ENCODE data around the gene EFR3B.
"Not testable (repeated sequence)": the region's sequence is repeated elsewhere in the genome, so short reads cannot be mapped to it uniquely, and the experiment has no call there.

The EFR3B gene, protein sequence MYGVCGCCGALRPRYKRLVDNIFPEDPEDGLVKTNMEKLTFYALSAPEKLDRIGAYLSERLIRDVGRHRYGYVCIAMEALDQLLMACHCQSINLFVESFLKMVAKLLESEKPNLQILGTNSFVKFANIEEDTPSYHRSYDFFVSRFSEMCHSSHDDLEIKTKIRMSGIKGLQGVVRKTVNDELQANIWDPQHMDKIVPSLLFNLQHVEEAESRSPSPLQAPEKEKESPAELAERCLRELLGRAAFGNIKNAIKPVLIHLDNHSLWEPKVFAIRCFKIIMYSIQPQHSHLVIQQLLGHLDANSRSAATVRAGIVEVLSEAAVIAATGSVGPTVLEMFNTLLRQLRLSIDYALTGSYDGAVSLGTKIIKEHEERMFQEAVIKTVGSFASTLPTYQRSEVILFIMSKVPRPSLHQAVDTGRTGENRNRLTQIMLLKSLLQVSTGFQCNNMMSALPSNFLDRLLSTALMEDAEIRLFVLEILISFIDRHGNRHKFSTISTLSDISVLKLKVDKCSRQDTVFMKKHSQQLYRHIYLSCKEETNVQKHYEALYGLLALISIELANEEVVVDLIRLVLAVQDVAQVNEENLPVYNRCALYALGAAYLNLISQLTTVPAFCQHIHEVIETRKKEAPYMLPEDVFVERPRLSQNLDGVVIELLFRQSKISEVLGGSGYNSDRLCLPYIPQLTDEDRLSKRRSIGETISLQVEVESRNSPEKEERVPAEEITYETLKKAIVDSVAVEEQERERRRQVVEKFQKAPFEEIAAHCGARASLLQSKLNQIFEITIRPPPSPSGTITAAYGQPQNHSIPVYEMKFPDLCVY

DNA sequence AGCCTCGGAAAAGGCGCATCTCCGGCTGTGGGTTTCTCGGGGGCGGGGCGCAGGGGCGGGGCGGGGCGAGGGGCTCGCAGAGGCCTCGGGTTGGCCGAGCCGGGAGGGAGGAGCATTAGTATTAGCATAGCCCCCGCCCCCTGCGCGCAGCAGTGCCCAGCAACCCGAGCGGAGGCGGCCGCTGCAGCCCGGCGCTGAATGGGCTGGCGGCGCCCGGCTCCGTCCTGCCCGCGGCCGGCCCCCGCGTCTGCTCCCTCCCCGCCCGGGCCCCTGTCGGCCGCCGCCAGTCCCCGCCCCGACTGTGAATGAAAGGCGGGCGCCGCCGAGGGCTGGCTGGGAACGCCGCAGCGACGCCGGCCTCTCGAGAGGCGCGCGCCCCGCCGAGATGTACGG, at the start of gene EFR3B:
Gene EFR3B (plus strand): TSS at position 149 of the 393 bp plus-strand sequence. CDS start 237 bp downstream, at position 386.
- TF ChIP-seq, protein P1, sequence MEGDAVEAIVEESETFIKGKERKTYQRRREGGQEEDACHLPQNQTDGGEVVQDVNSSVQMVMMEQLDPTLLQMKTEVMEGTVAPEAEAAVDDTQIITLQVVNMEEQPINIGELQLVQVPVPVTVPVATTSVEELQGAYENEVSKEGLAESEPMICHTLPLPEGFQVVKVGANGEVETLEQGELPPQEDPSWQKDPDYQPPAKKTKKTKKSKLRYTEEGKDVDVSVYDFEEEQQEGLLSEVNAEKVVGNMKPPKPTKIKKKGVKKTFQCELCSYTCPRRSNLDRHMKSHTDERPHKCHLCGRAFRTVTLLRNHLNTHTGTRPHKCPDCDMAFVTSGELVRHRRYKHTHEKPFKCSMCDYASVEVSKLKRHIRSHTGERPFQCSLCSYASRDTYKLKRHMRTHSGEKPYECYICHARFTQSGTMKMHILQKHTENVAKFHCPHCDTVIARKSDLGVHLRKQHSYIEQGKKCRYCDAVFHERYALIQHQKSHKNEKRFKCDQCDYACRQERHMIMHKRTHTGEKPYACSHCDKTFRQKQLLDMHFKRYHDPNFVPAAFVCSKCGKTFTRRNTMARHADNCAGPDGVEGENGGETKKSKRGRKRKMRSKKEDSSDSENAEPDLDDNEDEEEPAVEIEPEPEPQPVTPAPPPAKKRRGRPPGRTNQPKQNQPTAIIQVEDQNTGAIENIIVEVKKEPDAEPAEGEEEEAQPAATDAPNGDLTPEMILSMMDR (IDR thresholded peaks at IDR 0.05; ENCODE audit: borderline replicate concordance, control extremely low read depth, extremely low read depth, insufficient read depth, missing control alignments): no peak
- DNase-seq (ENCODE audit: low spot score): peak; percentile 98
- in situ Hi-C loops (cut with MboI; ENCODE audit: low sequenced_read_pairs, unreplicated experiment): no loop called here

DNA sequence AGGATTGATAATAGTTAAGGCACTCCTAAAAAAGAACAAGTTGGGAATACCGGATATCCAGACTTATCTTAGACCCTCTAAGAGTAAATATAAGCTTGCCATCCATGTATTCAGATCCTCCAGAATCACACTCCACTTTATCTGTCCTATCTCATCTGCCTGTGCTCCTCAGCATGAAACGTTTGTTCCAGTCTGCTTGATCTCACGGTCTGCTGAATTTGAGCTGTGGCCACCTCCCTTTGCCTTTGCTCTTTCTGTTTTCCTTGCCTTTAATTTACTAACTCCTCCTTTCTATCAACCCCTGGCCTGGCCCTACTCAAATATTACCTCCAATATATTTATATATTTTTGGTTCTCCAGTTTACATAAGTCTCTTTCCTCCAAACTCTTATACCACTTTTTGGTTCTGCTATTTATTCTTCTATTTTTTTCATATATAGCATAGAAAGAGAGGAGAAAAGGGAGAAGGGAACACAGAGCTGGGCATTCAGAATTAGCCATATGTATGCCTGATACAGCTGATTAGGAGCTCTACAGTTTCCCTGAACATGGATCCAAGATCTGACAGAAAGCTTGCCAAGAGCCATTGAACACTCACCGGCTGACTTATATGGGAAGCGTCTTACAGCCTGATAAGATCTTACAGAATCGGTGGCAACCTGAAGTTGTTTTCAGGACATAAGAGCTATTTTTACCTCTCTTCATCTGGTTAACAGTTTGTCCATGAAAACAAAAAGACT, 48.3 kb upstream of the EFR3B start:
- TF ChIP-seq, protein P1 (IDR thresholded peaks at IDR 0.05; ENCODE audit: borderline replicate concordance, control extremely low read depth, extremely low read depth, insufficient read depth, missing control alignments): no peak
- in situ Hi-C loops (cut with MboI; ENCODE audit: low sequenced_read_pairs, unreplicated experiment): no loop called here
- DNase-seq (ENCODE audit: low spot score): no peak

DNA sequence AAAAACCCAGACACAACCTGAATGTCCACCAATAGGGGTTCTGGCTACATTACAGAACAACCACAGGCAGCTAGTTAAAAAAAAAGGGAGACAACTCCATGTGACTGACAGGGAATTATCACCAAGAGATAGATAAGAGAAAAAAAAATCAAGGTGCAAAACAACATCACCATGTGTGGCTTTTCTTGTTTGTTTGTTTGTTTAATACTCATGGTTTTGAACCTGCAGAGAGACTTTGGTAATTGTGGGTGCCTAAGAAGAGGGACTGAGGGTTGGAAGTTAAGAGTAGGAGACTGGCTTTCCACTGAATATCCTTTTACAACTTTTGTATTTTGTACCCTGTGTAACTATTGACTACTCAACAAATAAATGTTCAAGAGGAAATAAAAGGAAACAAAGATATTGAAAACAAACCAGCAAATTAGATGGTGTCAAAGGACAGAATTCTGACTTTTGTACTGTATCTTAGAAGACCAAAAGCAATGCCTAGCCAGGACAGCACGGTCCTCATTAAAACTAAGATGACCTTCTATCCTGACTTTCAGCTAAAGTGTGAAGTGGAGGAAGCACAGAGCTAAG, 47.6 kb upstream of the EFR3B start:
- TF ChIP-seq, protein P1 (IDR thresholded peaks at IDR 0.05; ENCODE audit: borderline replicate concordance, control extremely low read depth, extremely low read depth, insufficient read depth, missing control alignments): no peak
- DNase-seq (ENCODE audit: low spot score): no peak
- in situ Hi-C loops (cut with MboI; ENCODE audit: low sequenced_read_pairs, unreplicated experiment): no loop called here

DNA sequence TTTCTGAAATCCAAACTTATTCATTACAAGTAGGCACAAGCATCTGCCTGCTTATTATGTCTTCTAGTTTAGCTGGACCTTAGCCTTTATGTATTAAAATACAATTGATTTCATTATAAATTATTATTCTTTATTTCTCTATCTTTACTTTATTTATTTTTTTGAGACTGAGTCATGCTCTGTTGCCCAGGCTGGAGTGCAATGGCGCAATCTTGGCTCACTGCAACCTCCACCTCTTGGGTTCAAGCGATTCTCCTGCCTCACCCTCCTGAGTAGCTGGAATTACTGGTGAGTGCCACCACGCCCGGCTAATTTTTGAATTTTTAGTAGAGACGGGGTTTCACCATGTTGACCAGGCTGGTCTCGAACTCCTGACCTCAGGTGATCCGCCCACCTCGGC, 42.8 kb upstream of the EFR3B start:
- DNase-seq (ENCODE audit: low spot score); in situ Hi-C loops (cut with MboI; ENCODE audit: low sequenced_read_pairs, unreplicated experiment): not testable (repeated sequence)

DNA sequence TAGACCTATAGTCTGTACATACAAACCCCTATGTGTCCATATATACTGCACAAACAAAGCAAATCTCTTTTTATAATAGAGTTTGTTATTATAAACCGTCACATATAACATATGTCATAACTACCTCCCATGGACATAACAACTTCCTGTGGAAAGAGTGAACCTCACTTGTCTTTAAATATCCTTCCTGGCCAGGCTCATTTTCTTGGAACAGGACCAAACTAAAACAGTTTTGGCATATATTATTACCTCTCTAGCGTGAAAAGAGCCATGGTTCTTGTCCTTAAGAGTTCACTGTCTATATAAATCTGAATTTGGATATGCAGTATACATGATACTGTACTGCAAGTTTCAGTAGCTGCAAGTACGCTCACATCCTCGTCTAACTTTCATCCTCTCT, 41.8 kb upstream of the EFR3B start:
- in situ Hi-C loops (cut with MboI; ENCODE audit: low sequenced_read_pairs, unreplicated experiment): no loop called here

DNA sequence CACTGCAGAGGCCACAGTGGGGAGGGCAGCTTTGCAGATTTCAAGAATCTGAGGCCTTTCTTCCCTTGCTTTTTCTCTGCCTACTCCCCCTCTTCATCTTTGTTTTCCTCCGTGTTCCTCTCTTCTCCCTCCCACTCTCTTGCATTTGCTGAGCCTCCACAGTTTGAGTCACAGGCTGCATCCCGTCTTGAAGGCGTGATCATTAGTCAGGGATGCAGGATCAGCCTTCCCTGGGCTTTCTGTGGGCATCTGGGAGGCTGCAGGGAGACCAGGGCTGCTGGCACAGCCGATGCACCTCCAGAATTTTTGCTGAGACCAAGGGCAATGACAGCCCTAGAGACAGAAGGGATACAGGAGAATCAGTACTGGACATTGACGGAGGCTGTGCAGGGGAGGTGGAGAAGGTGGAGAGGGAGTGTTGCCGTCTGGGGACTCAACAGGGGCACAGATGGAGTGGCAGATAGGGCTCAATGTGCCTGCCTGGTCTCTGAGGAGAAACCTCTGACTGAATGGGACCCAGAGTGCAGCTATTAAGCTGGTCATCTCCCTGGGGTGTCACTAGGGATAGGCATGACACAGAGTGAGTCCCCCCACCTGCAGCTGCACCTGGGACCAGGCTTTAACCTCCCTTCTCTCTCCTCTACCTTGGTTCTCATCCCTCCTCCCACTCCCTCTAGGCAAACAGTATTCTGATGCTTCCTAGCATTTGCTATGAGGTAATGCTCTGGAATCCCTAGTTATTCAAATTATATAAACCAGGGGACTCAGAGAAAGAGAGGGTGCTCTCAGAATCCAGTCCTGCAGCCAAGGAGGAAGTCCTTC, 41.2 kb upstream of the EFR3B start:
- DNase-seq (ENCODE audit: low spot score): no peak
- in situ Hi-C loops (cut with MboI; ENCODE audit: low sequenced_read_pairs, unreplicated experiment): no loop called here
- TF ChIP-seq, protein P1 (IDR thresholded peaks at IDR 0.05; ENCODE audit: borderline replicate concordance, control extremely low read depth, extremely low read depth, insufficient read depth, missing control alignments): no peak

More for the DNA sequence above, 41.8 kb upstream of the EFR3B start:
- no peak for DNase-seq (ENCODE audit: low spot score)
- TF ChIP-seq, protein P1 (IDR thresholded peaks at IDR 0.05; ENCODE audit: borderline replicate concordance, control extremely low read depth, extremely low read depth, insufficient read depth, missing control alignments): no peak
